K562 (cell line): ENCODE data around the gene ALKBH2. TPM values are rescaled to one million over a fixed set of nuclear protein-coding genes. Genes with fewer than 3 reads are reported as not detected.

Source experiments
- ATAC-seq: fragments of 200-7000 bp; cut with Tn5 transposase; 3 replicates; pipeline ENCODE4 v1.9.1; 2020; ENCODE audit warnings: moderate library complexity
- BruUV-seq: library from RNA; stranded (reverse); fragments of 400-500 nt; replicated peaks from 2 replicates; lab custom pipeline; 2021; lab: Mats Ljungman, UMichigan
- CTCF ChIA-PET: fragments of 300-600 bp; formaldehyde crosslinking; extraction: SDS; loops from one replicate; lab custom pipeline; 2021; ENCODE audit warnings: low intra/inter-chr PET ratio; lab: Yijun Ruan, JAX
- POLR2A ChIA-PET: fragments of 300-600, 350-650 bp; sonication (Branson Sonifier 250); formaldehyde crosslinking; extraction: SDS; loops from one replicate; lab custom pipeline; 2021; ENCODE audit warnings: antibody characterized with exemption, inconsistent platforms; lab: Yijun Ruan, JAX
- DNase-seq, 4 experiments: peaks; one replicate each; pipeline versions ENCODE4 v3.0.0 to v3.0.0-alpha.2; 2011 to 2018; ENCODE audit warnings: low spot score in 3 of 4, mixed read lengths in 3 of 4; ENCODE audit errors: extremely low read depth in 1 of 4
- FAIRE-seq: peaks from 2 replicates; lab custom pipeline; 2011; peaks lifted over from hg19 to GRCh38; lab: Jason Lieb, UNC
- H2AFZ ChIP-seq: 2 replicates; pipeline ENCODE4 v1.6.0; 2011; ENCODE audit warnings: low read depth, low read length, control low read depth, inconsistent platforms
- H3K27ac ChIP-seq: fragments of 200-600 bp; 3 replicates; pipeline ENCODE4 v1.8.0; 2011; ENCODE audit warnings: low read depth, mild to moderate bottlenecking, control low read depth, inconsistent platforms, low read length, moderate library complexity, mixed read lengths; ENCODE audit errors: extremely low read depth
- H3K27me3 ChIP-seq, 2 experiments: fragments of 300-600 bp in 1 of 2; 2 replicates in 1 of 2; 3 replicates in 1 of 2; pipeline versions ENCODE4 v1.6.0 to v1.8.0; 2011; ENCODE audit warnings: inconsistent platforms in 2 of 2, low read length in 2 of 2, mild to moderate bottlenecking in 1 of 2, mixed read lengths in 1 of 2, moderate library complexity in 1 of 2; ENCODE audit not compliant: control insufficient read depth in 2 of 2, insufficient read depth in 2 of 2
- H3K36me3 ChIP-seq: fragments of 300-600 bp; 3 replicates; pipeline ENCODE4 v1.8.0; 2011; ENCODE audit warnings: mild to moderate bottlenecking, low read length, inconsistent platforms; ENCODE audit not compliant: control insufficient read depth, insufficient read depth
- H3K4me1 ChIP-seq, 2 experiments: fragments of 200-600 bp in 1 of 2; replicated peaks in 1 of 2; 2 replicates in 1 of 2; 3 replicates in 1 of 2; pipeline versions ENCODE4 v1.5.1 to v1.8.0; 2011; ENCODE audit warnings: inconsistent platforms in 2 of 2, low read length in 2 of 2, mild to moderate bottlenecking in 1 of 2, mixed read lengths in 1 of 2, moderate library complexity in 1 of 2; ENCODE audit not compliant: control insufficient read depth in 2 of 2, insufficient read depth in 2 of 2
- H3K4me2 ChIP-seq: 2 replicates; pipeline ENCODE4 v1.6.1; 2011; ENCODE audit warnings: low read length, control low read depth, inconsistent platforms, mixed read lengths; ENCODE audit not compliant: insufficient read depth
- H3K4me3 ChIP-seq: fragments of 200-600 bp; sonication (generic), shearing (Covaris generic); 2 replicates; pipeline ENCODE4 v1.5.1; 2016; ENCODE audit warnings: control low read depth, inconsistent platforms
- H3K79me2 ChIP-seq: fragments of 200-600 bp; 3 replicates; pipeline ENCODE4 v1.8.0; 2011; ENCODE audit warnings: low read length, inconsistent platforms; ENCODE audit not compliant: control insufficient read depth, insufficient read depth
- H3K9ac ChIP-seq, 2 experiments: 2 replicates each; pipeline versions ENCODE4 v1.6.0 to v1.6.1; 2011; ENCODE audit warnings: low read depth in 2 of 2, low read length in 2 of 2, control low read depth in 1 of 2, inconsistent platforms in 1 of 2, mild to moderate bottlenecking in 1 of 2, mixed read lengths in 1 of 2; ENCODE audit not compliant: insufficient read depth in 1 of 2
- H3K9me1 ChIP-seq: one replicate; pipeline ENCODE4 v1.6.0; 2011; ENCODE audit warnings: inconsistent platforms, mild to moderate bottlenecking, low read length, moderate library complexity; ENCODE audit not compliant: control insufficient read depth, insufficient read depth
- H3K9me3 ChIP-seq: replicated peaks from 2 replicates; pipeline ENCODE4 v1.5.1; 2011; ENCODE audit warnings: low read depth, low read length, inconsistent platforms; ENCODE audit not compliant: control insufficient read depth, insufficient read depth
- H4K20me1 ChIP-seq: replicated peaks from 2 replicates; pipeline ENCODE4 v1.6.1; 2011; ENCODE audit warnings: low read length, inconsistent platforms, mixed read lengths; ENCODE audit not compliant: control insufficient read depth, insufficient read depth
- ATF1 ChIP-seq, 2 experiments: fragments of 450-650 bp in 1 of 2; IDR thresholded peaks; 2 replicates each; pipeline ENCODE4 v1.6.1; 2016; ENCODE audit warnings: missing compliant biosample characterization in 1 of 2, missing genetic modification characterization in 1 of 2
- CCNT2 ChIP-seq: IDR thresholded peaks from 2 replicates; pipeline ENCODE4 v1.6.1; 2011; ENCODE audit warnings: borderline replicate concordance, low read depth, mild to moderate bottlenecking, moderate library complexity, mixed read lengths, low read length; ENCODE audit not compliant: insufficient read length; ENCODE audit errors: extremely low read depth
- NRF1 ChIP-seq, 2 experiments: fragments of 450-650 bp; IDR thresholded peaks in 1 of 2; conservative IDR thresholded peaks in 1 of 2; 2 replicates each; pipeline ENCODE4 v1.6.1; 2014; ENCODE audit warnings: mild to moderate bottlenecking in 2 of 2
- PML ChIP-seq: IDR thresholded peaks from 2 replicates; pipeline ENCODE4 v1.6.1; 2012; ENCODE audit warnings: low read length, inconsistent platforms
- POLR2G ChIP-seq: fragments of 200-400 bp; formaldehyde crosslinking; IDR thresholded peaks from 2 replicates; pipeline ENCODE4 v1.6.1; 2017; ENCODE audit warnings: low read depth, mild to moderate bottlenecking, antibody characterized with exemption, low read length, moderate library complexity
- TFAP4 ChIP-seq: sonication (generic); formaldehyde crosslinking; IDR thresholded peaks from 2 replicates; pipeline ENCODE4 v1.8.0; 2022; ENCODE audit warnings: missing genetic modification reagents, mild to moderate bottlenecking, moderate library complexity, borderline replicate concordance
- ZBTB40 ChIP-seq, 2 experiments: fragments of 450-650 bp in 1 of 2; sonication (generic) in 1 of 2; formaldehyde crosslinking in 1 of 2; IDR thresholded peaks; 2 replicates each; pipeline versions ENCODE4 v1.7.1 to v1.9.0; 2016 to 2022; ENCODE audit warnings: inconsistent platforms in 1 of 2, mild to moderate bottlenecking in 1 of 2, missing genetic modification reagents in 1 of 2
- WGBS: fragments of 100-300 bp; shearing (Covaris generic); methylation state at CpG from one replicate; pipeline ENCODE4 v1.1.6; 2016; ENCODE audit warnings: low coverage, mixed read lengths; ENCODE audit not compliant: insufficient coverage; ENCODE audit errors: missing lambda C conversion rate; 5-methylcytosine and 5-hydroxymethylcytosine counted together
- in situ Hi-C: fragments of 300-500 bp; cut with MboI; formaldehyde crosslinking; loops from 4 replicates; pipeline ENCODE4 v1.15.0; 2018; ENCODE audit warnings: inconsistent platforms, mixed read lengths
- intact Hi-C: fragments of 100-400 bp; cut with micrococcal nuclease; formaldehyde crosslinking; loops from 2 replicates; pipeline ENCODE4 v1.14.2; 2022
- polyA plus RNA-seq, 8 experiments: library from polyadenylated mRNA; depleted of rRNA in 4 of 8; stranded (reverse) in 5 of 8; unstranded in 3 of 8; fragments of >200 nt; fragmentation: Nextera tagmentation in 2 of 8; fragmentation: Illumina TruSeq in 1 of 8; extraction: Ambion mirVana in 2 of 8; extraction: Trizol in 1 of 8; gene quantifications; 2 replicates each; pipeline versions ENCODE4 v1.2.1 to v1.2.3, GENCODE V29; 2011 to 2014; ENCODE audit warnings: inconsistent platforms in 1 of 8, missing spikeins in 1 of 8
- total RNA-seq, 7 experiments: library from RNA; depleted of rRNA in 6 of 7; stranded (reverse); fragments of >200 nt in 6 of 7; fragmentation: Illumina TruSeq in 2 of 7; extraction: Trizol in 2 of 7; gene quantifications; 2 replicates each; pipeline versions ENCODE4 v1.2.1 to v1.2.3, GENCODE V29; 2011 to 2021; ENCODE audit warnings: low replicate concordance in 1 of 7

Gene ALKBH2
- total and polyA plus RNA-seq, 9 of the 15 experiments (the other 6 are each of a cell fraction or from before 2014, with no cell fraction given) = 5.9 to 56.1 (median 41.9) TPM

GRCh38 chr12:109110988-109111495 is 17.8 kb upstream of the ALKBH2 start:
- Histone ChIP-seq H3K4me3 (peak overlapping the region; percentile 41), H2AFZ (peak overlapping the region; percentile 93), H3K4me2 (peak overlapping the region; percentile 80), H3K36me3 (peaks cover 37% of the 10 kb centered on the region; the same call in 2 of the 3 replicates), H3K27me3 (no peaks in the 10 kb centered on the region), H3K4me1 (peaks cover 8 to 9% of the 10 kb centered on the region in 2 experiments), H3K27ac (peak overlapping the region; percentile 64), H3K9me3 (no peaks in the 10 kb centered on the region), H3K9me1 (no peaks in the 10 kb centered on the region), H4K20me1 (no peaks in the 10 kb centered on the region), H3K9ac (peak overlapping the region; percentile 40 to 91; a peak in 3 of 4 replicates), H3K79me2 (no peaks in the 10 kb centered on the region)
- BruUV-seq = no TSS peak
- DNase-seq (peak; percentile 86 to 90 (median 90)), FAIRE-seq (peak; percentile 61), ATAC-seq (peak; percentile 99)
- intact Hi-C loops (loop anchor here (5.0 kb wide), 1 partner anchor 276 kb away; no protein-coding TSS in a partner anchor), in situ Hi-C loops (loop anchor here (10.0 kb wide), 1 partner anchor 274 kb away; no protein-coding TSS in a partner anchor)
- POLR2A ChIA-PET = interaction anchor here (0.7 to 1.9 kb wide), 5 partner anchors 8 to 265 kb away, joined by 3 to 5 read pairs (median 4); no protein-coding TSS in a partner anchor
- 2% methylated on average over 17 of the region's 28 CpGs for WGBS
- CTCF ChIA-PET = interaction anchor here (0.9 to 1.2 kb wide), 2 partner anchors 145 to 154 kb away, joined by 3 read pairs; no protein-coding TSS in a partner anchor
- TF ChIP-seq POLR2G (peak; percentile 83), NRF1 (conservative IDR thresholded peaks at IDR 0.05 in 1 of 2, IDR thresholded peaks at IDR 0.05 in 1 of 2) (peak; percentile 39 to 45; a peak in 2 of 4 replicates), ATF1 (CRISPR knock-in tag; IDR thresholded peaks at IDR 0.05) (no peak), ATF1 (tag; IDR thresholded peaks at IDR 0.05) (peak; percentile 90), CCNT2 (peak; percentile 56), ZBTB40 (IDR thresholded peaks at IDR 0.05) (0 out of 2 replicates have a peak, but pooled peaks have one; percentile 46), ZBTB40 (CRISPR knock-in tag; IDR thresholded peaks at IDR 0.05) (no peak), PML (no peak), TFAP4 (CRISPR knock-in tag) (peak; percentile 79)
